SU-DHL-6 (cell line): ENCODE measurements around the gene HYCC2.

Source experiments
- H2AFZ ChIP-seq: fragments of 200-600 bp; sonication (generic); 2 replicates; pipeline ENCODE4 v1.6.1; 2014; ENCODE audit warnings: low read depth, mild to moderate bottlenecking, moderate library complexity, mixed read lengths, antibody characterized with exemption, low read length; ENCODE audit not compliant: severe bottlenecking
- H3F3A ChIP-seq: fragments of 200-600 bp; shearing (Covaris generic); 2 replicates; pipeline ENCODE4 v1.6.0; 2016; ENCODE audit warnings: antibody characterized with exemption, mild to moderate bottlenecking; ENCODE audit not compliant: insufficient read depth
- H3K27ac ChIP-seq: fragments of 200-600 bp; sonication (generic); 2 replicates; pipeline ENCODE4 v1.5.1; 2016; ENCODE audit warnings: low read depth, mild to moderate bottlenecking, low read length, moderate library complexity, mixed read lengths
- H3K27me3 ChIP-seq: fragments of 200-600 bp; sonication (generic), shearing (Covaris generic); 2 replicates; pipeline ENCODE4 v1.6.0; 2014; ENCODE audit warnings: mild to moderate bottlenecking, low read length
- H3K36me3 ChIP-seq: fragments of 200-600 bp; sonication (generic); 2 replicates; pipeline ENCODE4 v1.6.1; 2014; ENCODE audit warnings: mild to moderate bottlenecking, low read length, mixed read lengths
- H3K4me2 ChIP-seq: fragments of 300-600, 200-600 bp; shearing (Covaris generic), sonication (generic); 2 replicates; pipeline ENCODE4 v1.6.0; 2014; ENCODE audit warnings: low read length, low read depth, mild to moderate bottlenecking; ENCODE audit not compliant: poor library complexity, severe bottlenecking
- H3K4me3 ChIP-seq: fragments of 200-600 bp; sonication (generic); 2 replicates; pipeline ENCODE4 v1.5.1; 2014; ENCODE audit warnings: antibody characterized with exemption, low read length, mild to moderate bottlenecking, mixed read lengths; ENCODE audit not compliant: insufficient read depth, poor library complexity, severe bottlenecking
- H3K79me2 ChIP-seq: fragments of 200-600 bp; sonication (generic); 2 replicates; pipeline ENCODE4 v1.6.1; 2014; ENCODE audit warnings: mild to moderate bottlenecking, low read length, moderate library complexity; ENCODE audit not compliant: insufficient read depth
- H3K9ac ChIP-seq: fragments of 200-600 bp; sonication (generic); 2 replicates; pipeline ENCODE4 v1.7.0; 2014; ENCODE audit warnings: mild to moderate bottlenecking, low read length
- H3K9me2 ChIP-seq: fragments of 200-600 bp; sonication (generic); replicated peaks from 2 replicates; pipeline ENCODE4 v1.6.1; 2014; ENCODE audit warnings: low read length; ENCODE audit not compliant: insufficient read depth
- H3K9me3 ChIP-seq: fragments of 200-600 bp; sonication (generic); 2 replicates; pipeline ENCODE4 v1.6.1; 2014; ENCODE audit warnings: low read length, mixed read lengths; ENCODE audit not compliant: insufficient read depth
- H4K20me1 ChIP-seq: fragments of 200-600 bp; sonication (generic); 2 replicates; pipeline ENCODE4 v1.6.1; 2014; ENCODE audit warnings: low read depth, mild to moderate bottlenecking, antibody characterized with exemption, low read length, moderate library complexity, mixed read lengths
- EZH2phosphoT487 ChIP-seq: fragments of 200-600 bp; sonication (generic), shearing (Covaris generic); conservative IDR thresholded peaks from 2 replicates; pipeline ENCODE4 v1.6.1; 2018; ENCODE audit warnings: mild to moderate bottlenecking, antibody characterized with exemption, low read length, moderate library complexity, mixed read lengths
- TF ChIP-seq, protein P1 (sequence below): fragments of 200-600 bp; sonication (generic); IDR thresholded peaks from one replicate; pipeline ENCODE4 v1.5.1; 2017; ENCODE audit warnings: antibody characterized with exemption, mild to moderate bottlenecking, low read length, moderate library complexity; ENCODE audit not compliant: insufficient read depth, poor library complexity, severe bottlenecking

Gene HYCC2

DNA sequence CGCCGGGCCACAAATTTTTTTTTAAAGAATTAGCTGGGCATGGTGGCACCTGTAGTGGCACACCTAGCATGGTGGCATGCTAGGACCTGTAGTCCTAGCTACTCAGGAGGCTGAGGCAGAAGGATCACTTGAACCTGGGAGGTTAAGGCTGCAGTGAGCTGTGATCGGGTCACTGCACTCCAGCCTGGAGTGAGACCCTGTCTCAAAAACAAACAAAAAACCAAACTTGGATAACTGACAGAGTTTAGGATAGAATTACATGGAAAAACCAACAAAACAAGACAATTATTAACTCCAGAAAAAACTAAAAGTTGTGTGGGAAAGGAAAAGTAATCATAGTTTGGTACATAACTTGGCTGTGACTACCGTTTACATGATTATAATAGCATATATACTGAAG lies 42.9 kb upstream of the HYCC2 start:
- no peaks in the 10 kb centered on the region for H4K20me1 ChIP-seq
- no peak overlapping the region for H3K27ac ChIP-seq
- TF ChIP-seq, protein P1, sequence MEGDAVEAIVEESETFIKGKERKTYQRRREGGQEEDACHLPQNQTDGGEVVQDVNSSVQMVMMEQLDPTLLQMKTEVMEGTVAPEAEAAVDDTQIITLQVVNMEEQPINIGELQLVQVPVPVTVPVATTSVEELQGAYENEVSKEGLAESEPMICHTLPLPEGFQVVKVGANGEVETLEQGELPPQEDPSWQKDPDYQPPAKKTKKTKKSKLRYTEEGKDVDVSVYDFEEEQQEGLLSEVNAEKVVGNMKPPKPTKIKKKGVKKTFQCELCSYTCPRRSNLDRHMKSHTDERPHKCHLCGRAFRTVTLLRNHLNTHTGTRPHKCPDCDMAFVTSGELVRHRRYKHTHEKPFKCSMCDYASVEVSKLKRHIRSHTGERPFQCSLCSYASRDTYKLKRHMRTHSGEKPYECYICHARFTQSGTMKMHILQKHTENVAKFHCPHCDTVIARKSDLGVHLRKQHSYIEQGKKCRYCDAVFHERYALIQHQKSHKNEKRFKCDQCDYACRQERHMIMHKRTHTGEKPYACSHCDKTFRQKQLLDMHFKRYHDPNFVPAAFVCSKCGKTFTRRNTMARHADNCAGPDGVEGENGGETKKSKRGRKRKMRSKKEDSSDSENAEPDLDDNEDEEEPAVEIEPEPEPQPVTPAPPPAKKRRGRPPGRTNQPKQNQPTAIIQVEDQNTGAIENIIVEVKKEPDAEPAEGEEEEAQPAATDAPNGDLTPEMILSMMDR = no peak
- no peak for TF ChIP-seq EZH2phosphoT487
- H3K4me2 ChIP-seq = no peak overlapping the region
- peaks cover 15% of the 10 kb centered on the region for H3F3A ChIP-seq
- no peaks in the 10 kb centered on the region for H3K27me3 ChIP-seq
- no peak overlapping the region for H2AFZ ChIP-seq
- no peaks in the 10 kb centered on the region for H3K79me2 ChIP-seq
- H3K9me2 ChIP-seq = no peaks in the 10 kb centered on the region
- no peak overlapping the region for H3K9ac ChIP-seq
- no peak overlapping the region for H3K4me3 ChIP-seq
- no peaks in the 10 kb centered on the region for H3K9me3 ChIP-seq
- no peaks in the 10 kb centered on the region for H3K36me3 ChIP-seq

DNA sequence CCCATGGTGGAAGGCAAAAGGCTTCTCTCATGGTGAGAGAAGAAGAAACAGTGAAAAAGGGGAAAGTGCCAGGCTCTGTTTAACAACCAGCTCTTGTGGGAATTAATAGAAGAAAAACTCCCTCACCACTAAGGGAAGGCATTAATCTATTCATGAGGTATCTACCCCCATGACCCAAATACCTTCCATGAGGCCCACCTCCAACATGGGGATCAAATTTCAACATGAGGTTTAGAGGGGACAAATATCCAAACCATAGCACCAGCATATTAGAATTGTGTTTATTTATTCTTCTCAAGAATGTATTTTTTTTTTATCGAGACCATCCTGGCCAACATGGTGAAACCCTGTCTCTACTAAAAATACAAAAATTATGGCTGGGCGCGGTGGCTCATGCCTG lies 39.6 kb upstream of the HYCC2 start:
- Histone ChIP-seq H3K4me2 (no peak overlapping the region), H3K9ac (no peak overlapping the region), H3K79me2 (no peaks in the 10 kb centered on the region), H3K27ac (no peak overlapping the region), H2AFZ (no peak overlapping the region), H4K20me1 (no peaks in the 10 kb centered on the region), H3K27me3 (no peaks in the 10 kb centered on the region), H3K9me3 (no peaks in the 10 kb centered on the region), H3K36me3 (no peaks in the 10 kb centered on the region), H3K9me2 (no peaks in the 10 kb centered on the region), H3F3A (no peaks in the 10 kb centered on the region), H3K4me3 (no peak overlapping the region)
- TF ChIP-seq EZH2phosphoT487 = no peak
- TF ChIP-seq, protein P1 = no peak

DNA sequence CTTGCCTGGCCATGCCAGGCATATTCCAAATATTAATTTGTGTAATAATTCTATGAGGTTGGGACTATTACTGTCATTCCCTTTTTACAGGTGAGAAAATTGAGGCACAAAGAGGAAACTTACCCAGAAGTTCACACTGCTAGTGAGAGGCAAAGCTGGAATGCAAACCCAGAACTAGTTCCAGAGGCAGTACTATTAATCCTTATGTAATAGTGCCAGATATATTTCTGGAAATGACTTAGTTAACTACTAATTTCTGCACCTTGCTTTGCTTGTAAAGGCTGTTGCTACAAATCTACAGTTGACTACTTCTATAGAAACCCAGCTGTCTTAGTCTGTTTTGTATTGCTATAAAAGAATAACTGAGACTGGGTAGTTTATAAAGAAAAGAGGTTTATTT lies 39.1 kb upstream of the HYCC2 start:
- H3K9me3 ChIP-seq = no peaks in the 10 kb centered on the region
- no peak overlapping the region for H3K27ac ChIP-seq
- H3K9ac ChIP-seq = no peak overlapping the region
- H3K4me3 ChIP-seq = no peak overlapping the region
- H3F3A ChIP-seq = no peaks in the 10 kb centered on the region
- no peak overlapping the region for H2AFZ ChIP-seq
- H3K27me3 ChIP-seq = no peaks in the 10 kb centered on the region
- no peak for TF ChIP-seq EZH2phosphoT487
- TF ChIP-seq, protein P1 = no peak
- no peaks in the 10 kb centered on the region for H4K20me1 ChIP-seq
- no peaks in the 10 kb centered on the region for H3K36me3 ChIP-seq
- H3K79me2 ChIP-seq = no peaks in the 10 kb centered on the region
- no peak overlapping the region for H3K4me2 ChIP-seq
- no peaks in the 10 kb centered on the region for H3K9me2 ChIP-seq

DNA sequence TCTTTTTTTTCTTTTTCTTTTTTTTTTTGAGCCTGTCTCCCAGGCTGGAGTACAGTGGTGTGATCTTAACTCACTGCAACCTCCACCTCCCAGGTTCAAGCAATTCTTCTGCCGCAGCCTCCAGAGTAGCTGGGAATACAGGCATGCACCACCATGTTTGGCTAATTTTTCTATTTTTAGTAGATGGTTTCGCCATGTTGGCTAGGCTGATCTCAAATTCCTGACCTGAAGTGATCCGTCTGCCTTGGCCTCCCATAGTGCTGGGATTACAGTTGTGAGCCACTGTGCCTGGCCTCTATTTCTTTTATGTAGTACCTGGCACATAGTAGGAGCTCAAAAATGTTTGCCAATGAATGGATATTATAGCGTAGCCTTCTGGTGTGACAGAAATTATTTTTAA lies 37.7 kb upstream of the HYCC2 start:
- H3F3A ChIP-seq = no peaks in the 10 kb centered on the region
- H3K27me3 ChIP-seq = no peaks in the 10 kb centered on the region
- H3K79me2 ChIP-seq = no peaks in the 10 kb centered on the region
- no peaks in the 10 kb centered on the region for H4K20me1 ChIP-seq
- no peaks in the 10 kb centered on the region for H3K9me3 ChIP-seq
- H3K9ac ChIP-seq = no peak overlapping the region
- TF ChIP-seq EZH2phosphoT487 = no peak
- H3K27ac ChIP-seq = no peak overlapping the region
- no peaks in the 10 kb centered on the region for H3K9me2 ChIP-seq
- no peak overlapping the region for H2AFZ ChIP-seq
- H3K4me2 ChIP-seq = no peak overlapping the region
- no peaks in the 10 kb centered on the region for H3K36me3 ChIP-seq
- H3K4me3 ChIP-seq = no peak overlapping the region
